Measurements from ENCODE around the gene FLNB. TPM values are rescaled to one million over a fixed set of nuclear protein-coding genes. Genes with fewer than 3 reads are reported as not detected.

The FLNB gene
- total and polyA plus RNA-seq, 2 of the 13 experiments (the other 11 are each of a cell fraction or from before 2014, with no cell fraction given): 106 to 130 TPM

DNA sequence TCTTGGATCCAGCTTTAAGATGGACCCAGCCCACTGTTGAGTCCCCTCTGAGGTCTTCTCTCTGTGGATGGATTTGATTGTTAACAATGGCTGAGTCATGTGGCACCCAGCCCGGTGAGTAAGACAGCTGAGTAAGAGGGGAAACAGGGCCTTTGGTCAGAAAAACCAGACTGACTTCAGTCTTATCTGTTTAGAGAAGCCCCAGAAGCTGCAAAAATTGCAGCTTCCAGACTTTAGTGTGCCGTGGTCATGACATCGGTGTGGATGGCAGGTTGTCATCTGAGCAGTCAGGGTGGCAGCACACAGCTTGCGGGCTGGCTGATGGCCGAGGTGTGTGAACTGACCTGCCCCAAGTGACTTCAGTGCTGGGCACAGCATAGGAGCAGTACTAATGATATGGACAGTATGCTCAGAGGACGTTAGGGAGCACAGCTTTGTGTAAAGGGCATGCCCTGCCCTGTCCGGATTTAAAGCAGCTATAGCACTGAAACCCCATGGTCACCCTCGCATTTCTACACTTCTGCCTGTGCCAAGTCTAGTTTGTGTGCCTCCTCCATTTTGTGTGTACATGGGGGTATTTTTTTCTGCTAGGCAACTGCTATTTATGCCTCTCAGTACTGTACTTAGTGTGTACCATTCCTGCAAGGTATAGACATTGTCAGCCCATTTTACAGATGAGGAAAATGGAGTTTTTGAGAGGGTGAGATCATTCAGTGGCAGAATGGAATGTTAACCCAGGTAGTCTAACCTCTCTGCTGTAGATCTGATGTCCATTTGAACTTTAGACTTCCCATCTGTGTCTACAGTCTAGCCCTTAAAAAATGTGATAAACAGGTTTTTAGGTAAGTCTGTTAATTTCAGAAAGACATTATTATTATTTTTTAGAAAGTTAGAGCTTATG lies 44.4 kb downstream of the FLNB start (continued):
- TF ChIP-seq, protein P1, sequence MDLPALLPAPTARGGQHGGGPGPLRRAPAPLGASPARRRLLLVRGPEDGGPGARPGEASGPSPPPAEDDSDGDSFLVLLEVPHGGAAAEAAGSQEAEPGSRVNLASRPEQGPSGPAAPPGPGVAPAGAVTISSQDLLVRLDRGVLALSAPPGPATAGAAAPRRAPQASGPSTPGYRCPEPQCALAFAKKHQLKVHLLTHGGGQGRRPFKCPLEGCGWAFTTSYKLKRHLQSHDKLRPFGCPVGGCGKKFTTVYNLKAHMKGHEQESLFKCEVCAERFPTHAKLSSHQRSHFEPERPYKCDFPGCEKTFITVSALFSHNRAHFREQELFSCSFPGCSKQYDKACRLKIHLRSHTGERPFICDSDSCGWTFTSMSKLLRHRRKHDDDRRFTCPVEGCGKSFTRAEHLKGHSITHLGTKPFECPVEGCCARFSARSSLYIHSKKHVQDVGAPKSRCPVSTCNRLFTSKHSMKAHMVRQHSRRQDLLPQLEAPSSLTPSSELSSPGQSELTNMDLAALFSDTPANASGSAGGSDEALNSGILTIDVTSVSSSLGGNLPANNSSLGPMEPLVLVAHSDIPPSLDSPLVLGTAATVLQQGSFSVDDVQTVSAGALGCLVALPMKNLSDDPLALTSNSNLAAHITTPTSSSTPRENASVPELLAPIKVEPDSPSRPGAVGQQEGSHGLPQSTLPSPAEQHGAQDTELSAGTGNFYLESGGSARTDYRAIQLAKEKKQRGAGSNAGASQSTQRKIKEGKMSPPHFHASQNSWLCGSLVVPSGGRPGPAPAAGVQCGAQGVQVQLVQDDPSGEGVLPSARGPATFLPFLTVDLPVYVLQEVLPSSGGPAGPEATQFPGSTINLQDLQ (CRISPR knock-in tag; IDR thresholded peaks at IDR 0.05): no peak
- TF ChIP-seq, protein P2, sequence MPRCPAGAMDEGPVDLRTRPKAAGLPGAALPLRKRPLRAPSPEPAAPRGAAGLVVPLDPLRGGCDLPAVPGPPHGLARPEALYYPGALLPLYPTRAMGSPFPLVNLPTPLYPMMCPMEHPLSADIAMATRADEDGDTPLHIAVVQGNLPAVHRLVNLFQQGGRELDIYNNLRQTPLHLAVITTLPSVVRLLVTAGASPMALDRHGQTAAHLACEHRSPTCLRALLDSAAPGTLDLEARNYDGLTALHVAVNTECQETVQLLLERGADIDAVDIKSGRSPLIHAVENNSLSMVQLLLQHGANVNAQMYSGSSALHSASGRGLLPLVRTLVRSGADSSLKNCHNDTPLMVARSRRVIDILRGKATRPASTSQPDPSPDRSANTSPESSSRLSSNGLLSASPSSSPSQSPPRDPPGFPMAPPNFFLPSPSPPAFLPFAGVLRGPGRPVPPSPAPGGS (CRISPR knock-in tag; IDR thresholded peaks at IDR 0.05): no peak
- TF ChIP-seq PCBP1 (IDR thresholded peaks at IDR 0.05; ENCODE audit: borderline replicate concordance, low read depth, low read length): no peak
- no peak for TF ChIP-seq ZNF788 (CRISPR knock-in tag; IDR thresholded peaks at IDR 0.05; ENCODE audit: borderline replicate concordance)
- TF ChIP-seq ZNF44 (CRISPR knock-in tag; IDR thresholded peaks at IDR 0.05): no peak
- no peak for TF ChIP-seq AHR (CRISPR knock-in tag; IDR thresholded peaks at IDR 0.05)
- TF ChIP-seq MLLT10 (CRISPR knock-in tag; IDR thresholded peaks at IDR 0.05): no peak
- TF ChIP-seq CHD4 (IDR thresholded peaks at IDR 0.05; ENCODE audit: borderline replicate concordance, low read length): peak; percentile 98
- TF ChIP-seq, protein P3, sequence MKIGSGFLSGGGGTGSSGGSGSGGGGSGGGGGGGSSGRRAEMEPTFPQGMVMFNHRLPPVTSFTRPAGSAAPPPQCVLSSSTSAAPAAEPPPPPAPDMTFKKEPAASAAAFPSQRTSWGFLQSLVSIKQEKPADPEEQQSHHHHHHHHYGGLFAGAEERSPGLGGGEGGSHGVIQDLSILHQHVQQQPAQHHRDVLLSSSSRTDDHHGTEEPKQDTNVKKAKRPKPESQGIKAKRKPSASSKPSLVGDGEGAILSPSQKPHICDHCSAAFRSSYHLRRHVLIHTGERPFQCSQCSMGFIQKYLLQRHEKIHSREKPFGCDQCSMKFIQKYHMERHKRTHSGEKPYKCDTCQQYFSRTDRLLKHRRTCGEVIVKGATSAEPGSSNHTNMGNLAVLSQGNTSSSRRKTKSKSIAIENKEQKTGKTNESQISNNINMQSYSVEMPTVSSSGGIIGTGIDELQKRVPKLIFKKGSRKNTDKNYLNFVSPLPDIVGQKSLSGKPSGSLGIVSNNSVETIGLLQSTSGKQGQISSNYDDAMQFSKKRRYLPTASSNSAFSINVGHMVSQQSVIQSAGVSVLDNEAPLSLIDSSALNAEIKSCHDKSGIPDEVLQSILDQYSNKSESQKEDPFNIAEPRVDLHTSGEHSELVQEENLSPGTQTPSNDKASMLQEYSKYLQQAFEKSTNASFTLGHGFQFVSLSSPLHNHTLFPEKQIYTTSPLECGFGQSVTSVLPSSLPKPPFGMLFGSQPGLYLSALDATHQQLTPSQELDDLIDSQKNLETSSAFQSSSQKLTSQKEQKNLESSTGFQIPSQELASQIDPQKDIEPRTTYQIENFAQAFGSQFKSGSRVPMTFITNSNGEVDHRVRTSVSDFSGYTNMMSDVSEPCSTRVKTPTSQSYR (CRISPR knock-in tag; IDR thresholded peaks at IDR 0.05; ENCODE audit: borderline replicate concordance): no peak
- TF ChIP-seq ZNF260 (CRISPR knock-in tag; IDR thresholded peaks at IDR 0.05; ENCODE audit: borderline replicate concordance, low read depth): no peak
- no peak for TF ChIP-seq SNAI1 (CRISPR knock-in tag; IDR thresholded peaks at IDR 0.05; ENCODE audit: borderline replicate concordance)
- no peak for TF ChIP-seq ZNF232 (CRISPR knock-in tag; IDR thresholded peaks at IDR 0.05; ENCODE audit: borderline replicate concordance)
- no peak for TF ChIP-seq ZNF460 (CRISPR knock-in tag; IDR thresholded peaks at IDR 0.05; ENCODE audit: borderline replicate concordance)
- TF ChIP-seq CHCHD3 (CRISPR knock-in tag; IDR thresholded peaks at IDR 0.05): no peak
- TF ChIP-seq PHF20 (CRISPR knock-in tag; IDR thresholded peaks at IDR 0.05): no peak
- TF ChIP-seq ZFY (CRISPR knock-in tag; IDR thresholded peaks at IDR 0.05): no peak
- no peak for TF ChIP-seq ZNF329 (CRISPR knock-in tag; IDR thresholded peaks at IDR 0.05; ENCODE audit: low read depth)
- no peak for TF ChIP-seq ZFP37 (CRISPR knock-in tag; IDR thresholded peaks at IDR 0.05; ENCODE audit: borderline replicate concordance)
- peak; percentile 70; the same call in 1 of the 2 replicates for TF ChIP-seq ZMAT3 (CRISPR knock-in tag; conservative IDR thresholded peaks at IDR 0.05)
- no peak for TF ChIP-seq RELA (CRISPR knock-in tag; IDR thresholded peaks at IDR 0.05)
- TF ChIP-seq ZNF326 (CRISPR knock-in tag; IDR thresholded peaks at IDR 0.05; ENCODE audit: borderline replicate concordance): no peak
- no peak for TF ChIP-seq ZNF30 (CRISPR knock-in tag; IDR thresholded peaks at IDR 0.05)
- no peak for TF ChIP-seq BHLHE40 (IDR thresholded peaks at IDR 0.05; ENCODE audit: low read length)
- no peak for TF ChIP-seq TGIF2 (CRISPR knock-in tag; IDR thresholded peaks at IDR 0.05)
